C4-2B (cell line): Measurements from ENCODE around the gene TTC31.

Source experiments
- H3K27ac ChIP-seq: fragments of 450-650 bp; 2 replicates; pipeline ENCODE4 v1.5.1; 2017
- CTCF ChIP-seq: fragments of 450-650 bp; conservative IDR thresholded peaks from 2 replicates; pipeline ENCODE4 v1.5.1; 2017; ENCODE audit warnings: mild to moderate bottlenecking
- ZFX ChIP-seq: fragments of 450-650 bp; IDR thresholded peaks from 2 replicates; pipeline ENCODE4 v1.6.1; 2017

TTC31 gene

GRCh38 chr2:74535440-74535965, 52.6 kb downstream of the TTC31 start:
- H3K27ac ChIP-seq: no peak overlapping the region
- no peak for TF ChIP-seq ZFX
- no peak for TF ChIP-seq CTCF

DNA sequence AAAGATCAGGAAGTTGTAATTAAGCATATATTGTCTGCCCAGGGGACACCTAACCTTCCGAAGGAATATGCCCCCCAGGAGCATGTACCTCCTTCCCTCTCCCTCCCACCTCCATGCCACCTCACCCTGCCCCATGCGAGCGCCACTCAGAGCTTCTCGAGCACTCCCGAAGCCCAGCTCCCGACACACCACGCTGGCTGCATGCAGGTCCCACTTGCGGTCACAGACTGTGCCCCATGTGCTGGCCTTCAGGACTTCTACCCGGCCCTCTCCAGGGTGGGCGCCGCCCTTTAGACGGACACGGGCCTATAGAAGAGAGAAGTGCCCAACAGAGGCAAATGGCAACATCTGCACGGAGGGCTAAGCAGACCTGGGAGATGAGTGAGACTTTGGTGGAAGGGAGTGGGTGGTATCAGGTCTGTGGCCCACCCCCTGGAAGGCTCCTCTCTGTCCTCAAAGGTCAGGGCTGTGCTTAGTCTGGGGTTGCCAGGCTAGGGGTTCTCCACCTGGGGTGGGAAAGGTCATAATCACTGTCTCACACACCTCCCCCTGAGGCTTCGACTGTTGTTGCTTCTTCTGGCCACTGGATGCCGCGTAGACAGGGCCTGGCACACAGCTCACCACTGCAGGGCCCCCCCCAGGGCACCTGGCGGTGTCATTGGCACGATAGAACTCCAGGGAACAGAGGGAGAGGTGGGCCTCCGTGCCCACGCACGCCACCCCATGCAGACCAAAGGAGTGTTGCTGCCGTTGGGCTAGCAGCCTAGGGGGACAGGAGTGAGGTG, 53.5 kb downstream of the TTC31 start:
- H3K27ac ChIP-seq: no peak overlapping the region
- no peak for TF ChIP-seq CTCF
- no peak for TF ChIP-seq ZFX

- TF ChIP-seq CTCF (no peak), ZFX (no peak)
- H3K27ac ChIP-seq: no peak overlapping the region
Measured at GRCh38 chr2:74537140-74537539, 54.3 kb downstream of the TTC31 start.

GRCh38 chr2:74538881-74539339, 56.0 kb downstream of the TTC31 start:
- no peak overlapping the region for H3K27ac ChIP-seq
- no peak for TF ChIP-seq CTCF
- TF ChIP-seq ZFX: no peak

DNA sequence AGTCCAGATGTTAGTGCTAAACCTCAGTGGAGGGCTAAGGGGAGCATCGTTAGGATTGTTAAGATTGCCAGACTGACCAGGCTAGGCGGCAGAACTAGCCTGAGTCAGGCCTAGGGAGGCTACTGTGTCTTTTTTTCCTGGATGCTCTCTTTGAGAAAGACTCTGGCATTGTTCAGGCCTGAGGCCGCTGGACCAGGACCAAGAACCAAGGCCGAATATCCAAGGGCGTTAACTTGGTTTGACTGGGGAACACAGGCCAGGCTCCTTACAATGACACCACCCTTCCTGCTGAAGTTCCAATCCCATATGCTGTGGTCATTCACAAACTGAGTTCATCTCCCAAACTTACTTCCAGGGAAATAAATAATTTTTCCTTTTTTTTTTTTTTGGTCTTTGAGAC, 57.4 kb downstream of the TTC31 start:
- TF ChIP-seq ZFX (no peak), CTCF (no peak)
- no peak overlapping the region for H3K27ac ChIP-seq

DNA sequence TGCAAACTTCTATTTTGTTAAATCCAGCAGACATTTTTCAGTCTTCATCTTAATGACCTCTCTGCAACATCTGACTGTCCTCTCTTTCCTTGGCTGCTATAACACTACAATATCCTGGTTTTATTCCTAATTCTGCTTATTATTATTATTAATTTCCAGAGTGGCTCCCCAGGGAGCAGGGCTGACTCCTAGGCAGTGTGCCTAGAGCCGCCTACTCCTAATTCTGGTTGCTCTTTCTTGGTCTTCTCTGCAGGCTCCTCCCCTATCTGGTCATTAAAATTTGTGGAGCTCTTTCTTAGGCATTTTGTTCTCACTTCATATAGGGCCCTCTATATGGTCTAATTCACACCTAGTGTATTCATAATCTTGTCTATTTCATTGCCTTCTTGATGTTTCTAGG, 60.1 kb downstream of the TTC31 start:
- TF ChIP-seq ZFX: no peak
- no peak for TF ChIP-seq CTCF
- H3K27ac ChIP-seq: no peak overlapping the region
